ENCODE results near the gene HPSE2.

GRCh38 chr10:98632456-98633150 lies 603.0 kb downstream of the HPSE2 start:
- TF ChIP-seq CTCF (IDR thresholded peaks at IDR 0.05) (no peak), POLR2AphosphoS5 (IDR thresholded peaks at IDR 0.05) (no peak), POLR2A (IDR thresholded peaks at IDR 0.05; ENCODE audit: low read depth) (no peak), EP300 (IDR thresholded peaks at IDR 0.05) (no peak)

Data from esophagus muscularis mucosa (tissue), 4 donors.